ENCODE data around the gene LRRC3C. TPM values are rescaled to one million over a fixed set of nuclear protein-coding genes. Genes with fewer than 3 reads are reported as not detected.
"Not testable (repeated sequence)": the region's sequence is repeated elsewhere in the genome, so short reads cannot be mapped to it uniquely, and the experiment has no call there.

Gene LRRC3C, protein sequence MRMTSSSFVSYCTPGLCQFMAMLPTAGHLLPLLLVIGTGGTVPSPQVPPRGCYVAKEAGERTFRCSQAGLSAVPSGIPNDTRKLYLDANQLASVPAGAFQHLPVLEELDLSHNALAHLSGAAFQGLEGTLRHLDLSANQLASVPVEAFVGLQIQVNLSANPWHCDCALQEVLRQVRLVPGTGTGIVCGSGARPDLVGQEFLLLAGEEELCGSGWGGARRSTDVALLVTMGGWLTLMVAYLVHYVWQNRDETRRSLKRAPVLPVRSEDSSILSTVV
- polyA plus RNA-seq (2013, experiment 1 of 2): 0.14 TPM
- polyA plus RNA-seq (2013, experiment 2 of 2): 0.19 TPM

- peak within 1 kb of the TSS; percentile 98 for H3K9ac ChIP-seq (ENCODE audit: low read depth, low read length, poor library complexity)
- H3K27ac ChIP-seq (replicated peaks; ENCODE audit: low read length): peak within 1 kb of the TSS; percentile 48
- H4K91ac ChIP-seq (ENCODE audit: low read depth, low read length, poor library complexity): no peak within 1 kb of the TSS
- H3K9me3 ChIP-seq (replicated peaks in 1 of 2; ENCODE audit: control insufficient read depth in 2 of 2, insufficient read depth in 1 of 2, low read depth in 1 of 2, low read length in 2 of 2): peaks cover 0 to 2% of the 10 kb centered on the region in 2 donors
- peak within 1 kb of the TSS; percentile 62 to 93 for H3K4me3 ChIP-seq (ENCODE audit: low read length in 2 of 2)
- peaks cover 6 to 13% of the 10 kb centered on the region in 2 donors for H3K4me1 ChIP-seq (ENCODE audit: control insufficient read depth in 2 of 2, insufficient read depth in 1 of 2, low read depth in 1 of 2, low read length in 2 of 2)
- no peak within 1 kb of the TSS for H3K4ac ChIP-seq (ENCODE audit: low read length)
- peak within 1 kb of the TSS; percentile 87 for H2BK5ac ChIP-seq (ENCODE audit: low read length)
- DNase-seq (ENCODE audit: low spot score): peak; percentile 93
- peak within 1 kb of the TSS; percentile 91 for H2AK5ac ChIP-seq (ENCODE audit: low read depth, low read length)
- H3K79me1 ChIP-seq (ENCODE audit: low read depth, low read length): peaks cover 12% of the 10 kb centered on the region
- H3K14ac ChIP-seq (ENCODE audit: low read length): peak within 1 kb of the TSS; percentile 63
- H3K36me3 ChIP-seq (replicated peaks in 1 of 2; ENCODE audit: control insufficient read depth in 2 of 2, insufficient read depth in 2 of 2, low read length in 2 of 2): peaks cover 17 to 24% of the 10 kb centered on the region in 2 donors
- peak within 1 kb of the TSS; percentile 96 for H2AFZ ChIP-seq (ENCODE audit: low read length)
- no CpG with 5 or more reads among the region's 72 CpGs for WGBS, 2 donors (ENCODE audit: extremely low coverage in 2 of 2, insufficient read length in 2 of 2, insufficient replicate concordance in 1 of 2)
- H2BK12ac ChIP-seq (ENCODE audit: low read length): no peak within 1 kb of the TSS
- peak within 1 kb of the TSS; percentile 88 for H2BK15ac ChIP-seq (ENCODE audit: low read length)
- no peak within 1 kb of the TSS for H2BK120ac ChIP-seq (ENCODE audit: low read depth, low read length)
- H3K27me3 ChIP-seq (ENCODE audit: control insufficient read depth in 3 of 3, insufficient read depth in 3 of 3, low read depth in 1 of 3, low read length in 3 of 3): no peaks in the 10 kb centered on the region
- H3K23ac ChIP-seq (ENCODE audit: low read depth, low read length, poor library complexity): peak within 1 kb of the TSS; percentile 97
- peak within 1 kb of the TSS; percentile 76 for H4K8ac ChIP-seq (ENCODE audit: low read depth, low read length)
- H3K4me2 ChIP-seq (ENCODE audit: insufficient read depth, low read length, poor library complexity, severe bottlenecking): peak within 1 kb of the TSS; percentile 82
- peak within 1 kb of the TSS; percentile 95 for H3K18ac ChIP-seq (ENCODE audit: low read length)
Measured at GRCh38 chr17:39927101-39927928, at the start of gene LRRC3C, which contains the start of gene ORMDL3. Gene LRRC3C (plus strand): TSS chr17:39927732. CDS start chr17:39941524, 13,792 bp downstream. Gene ORMDL3 (minus strand): TSS chr17:39927601. CDS start chr17:39924203, 3,398 bp downstream.

DNA sequence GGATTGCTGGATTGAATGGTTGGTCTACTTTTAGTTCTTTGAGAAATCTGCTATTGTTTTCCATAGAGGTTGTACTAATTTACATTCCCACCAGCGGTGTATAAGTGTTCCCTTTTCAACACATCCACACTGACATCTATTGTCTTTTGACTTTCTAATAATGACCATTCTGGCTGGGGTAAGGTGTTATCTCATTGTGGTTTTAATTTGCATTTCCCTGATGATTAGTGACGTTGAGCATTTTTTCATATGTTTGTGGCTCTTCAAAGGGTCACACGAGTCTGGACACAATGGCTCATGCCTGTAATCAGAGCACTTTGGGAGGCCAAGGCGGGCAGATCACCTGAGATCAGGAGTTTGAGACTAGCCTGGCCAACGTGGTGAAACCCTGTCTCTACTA, 41.4 kb upstream of the LRRC3C start:
- H2BK12ac ChIP-seq (ENCODE audit: low read length); H3K4me3 ChIP-seq (ENCODE audit: low read length in 2 of 2); H3K36me3 ChIP-seq (replicated peaks in 1 of 2; ENCODE audit: control insufficient read depth in 2 of 2, insufficient read depth in 2 of 2, low read length in 2 of 2); H3K18ac ChIP-seq (ENCODE audit: low read length); H3K9ac ChIP-seq (ENCODE audit: low read depth, low read length, poor library complexity); H3K79me1 ChIP-seq (ENCODE audit: low read depth, low read length); H3K4me2 ChIP-seq (ENCODE audit: insufficient read depth, low read length, poor library complexity, severe bottlenecking); H2AFZ ChIP-seq (ENCODE audit: low read length); H4K8ac ChIP-seq (ENCODE audit: low read depth, low read length); H2BK5ac ChIP-seq (ENCODE audit: low read length); H3K14ac ChIP-seq (ENCODE audit: low read length); H2BK15ac ChIP-seq (ENCODE audit: low read length); H3K4ac ChIP-seq (ENCODE audit: low read length); DNase-seq (ENCODE audit: low spot score); H4K91ac ChIP-seq (ENCODE audit: low read depth, low read length, poor library complexity); H3K9me3 ChIP-seq (replicated peaks in 1 of 2; ENCODE audit: control insufficient read depth in 2 of 2, insufficient read depth in 1 of 2, low read depth in 1 of 2, low read length in 2 of 2); H3K23ac ChIP-seq (ENCODE audit: low read depth, low read length, poor library complexity); H3K4me1 ChIP-seq (ENCODE audit: control insufficient read depth in 2 of 2, insufficient read depth in 1 of 2, low read depth in 1 of 2, low read length in 2 of 2); H2AK5ac ChIP-seq (ENCODE audit: low read depth, low read length); H3K27ac ChIP-seq (replicated peaks; ENCODE audit: low read length); H2BK120ac ChIP-seq (ENCODE audit: low read depth, low read length): not testable (repeated sequence)
- peaks cover 0 to 20% (median 0%) of the 10 kb centered on the region in 3 experiments for H3K27me3 ChIP-seq (ENCODE audit: control insufficient read depth in 3 of 3, insufficient read depth in 3 of 3, low read depth in 1 of 3, low read length in 3 of 3)
- WGBS, 2 donors (ENCODE audit: extremely low coverage in 2 of 2, insufficient read length in 2 of 2, insufficient replicate concordance in 1 of 2): no CpG with 5 or more reads among the region's 5 CpGs

DNA sequence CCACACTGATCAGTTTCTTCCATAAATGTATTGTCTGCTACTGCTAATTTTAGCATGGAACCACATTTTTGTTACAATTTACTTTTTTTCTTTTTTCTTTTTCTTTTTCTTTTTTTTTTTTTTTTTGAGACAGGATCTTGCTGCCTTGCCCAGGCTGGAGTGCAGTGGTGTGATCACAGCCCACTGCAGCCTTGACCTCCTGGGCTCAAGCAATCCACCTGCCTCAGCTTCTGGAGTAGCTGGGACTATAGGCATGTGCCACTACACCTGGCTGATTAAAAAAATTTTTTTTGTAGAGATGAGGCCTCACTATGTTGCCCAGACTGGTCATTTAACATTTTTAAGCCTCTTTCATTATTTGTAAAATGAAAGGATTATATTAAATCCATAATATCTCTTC, 40.5 kb upstream of the LRRC3C start:
- no peaks in the 10 kb centered on the region for H3K9me3 ChIP-seq (replicated peaks in 1 of 2; ENCODE audit: control insufficient read depth in 2 of 2, insufficient read depth in 1 of 2, low read depth in 1 of 2, low read length in 2 of 2)
- no peak overlapping the region for H3K18ac ChIP-seq (ENCODE audit: low read length)
- no peak overlapping the region for H3K4ac ChIP-seq (ENCODE audit: low read length)
- no peak overlapping the region for H2BK120ac ChIP-seq (ENCODE audit: low read depth, low read length)
- H2BK12ac ChIP-seq (ENCODE audit: low read length): no peak overlapping the region
- H4K8ac ChIP-seq (ENCODE audit: low read depth, low read length): no peak overlapping the region
- H3K4me2 ChIP-seq (ENCODE audit: insufficient read depth, low read length, poor library complexity, severe bottlenecking): no peak overlapping the region
- H3K9ac ChIP-seq (ENCODE audit: low read depth, low read length, poor library complexity): no peak overlapping the region
- no peak overlapping the region for H2AK5ac ChIP-seq (ENCODE audit: low read depth, low read length)
- H3K14ac ChIP-seq (ENCODE audit: low read length): no peak overlapping the region
- H2BK5ac ChIP-seq (ENCODE audit: low read length): no peak overlapping the region
- DNase-seq (ENCODE audit: low spot score): no peak
- no peak overlapping the region for H2AFZ ChIP-seq (ENCODE audit: low read length)
- no peak overlapping the region for H3K4me3 ChIP-seq (ENCODE audit: low read length in 2 of 2)
- H3K23ac ChIP-seq (ENCODE audit: low read depth, low read length, poor library complexity): no peak overlapping the region
- peaks cover 0 to 18% (median 0%) of the 10 kb centered on the region in 3 experiments for H3K27me3 ChIP-seq (ENCODE audit: control insufficient read depth in 3 of 3, insufficient read depth in 3 of 3, low read depth in 1 of 3, low read length in 3 of 3)
- no peaks in the 10 kb centered on the region for H3K4me1 ChIP-seq (ENCODE audit: control insufficient read depth in 2 of 2, insufficient read depth in 1 of 2, low read depth in 1 of 2, low read length in 2 of 2)
- no peak overlapping the region for H3K27ac ChIP-seq (replicated peaks; ENCODE audit: low read length)
- no peak overlapping the region for H2BK15ac ChIP-seq (ENCODE audit: low read length)
- no peaks in the 10 kb centered on the region for H3K79me1 ChIP-seq (ENCODE audit: low read depth, low read length)
- H3K36me3 ChIP-seq (replicated peaks in 1 of 2; ENCODE audit: control insufficient read depth in 2 of 2, insufficient read depth in 2 of 2, low read length in 2 of 2): no peaks in the 10 kb centered on the region
- H4K91ac ChIP-seq (ENCODE audit: low read depth, low read length, poor library complexity): no peak overlapping the region

- no CpG with 5 or more reads among the region's 2 CpGs for WGBS, 2 donors (ENCODE audit: extremely low coverage in 2 of 2, insufficient read length in 2 of 2, insufficient replicate concordance in 1 of 2)
Measured at GRCh38 chr17:39889200-39889599, 38.3 kb upstream of the LRRC3C start.

More at GRCh38 chr17:39889200-39889599, 38.3 kb upstream of the LRRC3C start:
- Histone ChIP-seq H3K4ac (ENCODE audit: low read length) (no peak overlapping the region), H3K23ac (ENCODE audit: low read depth, low read length, poor library complexity) (no peak overlapping the region), H3K79me1 (ENCODE audit: low read depth, low read length) (no peaks in the 10 kb centered on the region), H3K4me1 (ENCODE audit: control insufficient read depth in 2 of 2, insufficient read depth in 1 of 2, low read depth in 1 of 2, low read length in 2 of 2) (no peaks in the 10 kb centered on the region), H2AFZ (ENCODE audit: low read length) (no peak overlapping the region), H3K4me2 (ENCODE audit: insufficient read depth, low read length, poor library complexity, severe bottlenecking) (no peak overlapping the region), H2BK5ac (ENCODE audit: low read length) (no peak overlapping the region), H3K9me3 (replicated peaks in 1 of 2; ENCODE audit: control insufficient read depth in 2 of 2, insufficient read depth in 1 of 2, low read depth in 1 of 2, low read length in 2 of 2) (peaks cover 0 to 2% of the 10 kb centered on the region in 2 donors), H3K9ac (ENCODE audit: low read depth, low read length, poor library complexity) (no peak overlapping the region), H3K36me3 (replicated peaks in 1 of 2; ENCODE audit: control insufficient read depth in 2 of 2, insufficient read depth in 2 of 2, low read length in 2 of 2) (no peaks in the 10 kb centered on the region), H4K91ac (ENCODE audit: low read depth, low read length, poor library complexity) (no peak overlapping the region), H3K27me3 (ENCODE audit: control insufficient read depth in 3 of 3, insufficient read depth in 3 of 3, low read depth in 1 of 3, low read length in 3 of 3) (peaks cover 0 to 17% (median 0%) of the 10 kb centered on the region in 3 experiments), H3K14ac (ENCODE audit: low read length) (no peak overlapping the region), H4K8ac (ENCODE audit: low read depth, low read length) (no peak overlapping the region), H3K27ac (replicated peaks; ENCODE audit: low read length) (no peak overlapping the region), H3K18ac (ENCODE audit: low read length) (no peak overlapping the region), H3K4me3 (ENCODE audit: low read length in 2 of 2) (no peak overlapping the region), H2BK15ac (ENCODE audit: low read length) (no peak overlapping the region), H2BK120ac (ENCODE audit: low read depth, low read length) (no peak overlapping the region), H2AK5ac (ENCODE audit: low read depth, low read length) (no peak overlapping the region), H2BK12ac (ENCODE audit: low read length) (no peak overlapping the region)
- no peak for DNase-seq (ENCODE audit: low spot score)

All from neuronal stem cell (in vitro differentiated cells).